Measurements from ENCODE around the gene PMPCA. TPM values are rescaled to one million over a fixed set of nuclear protein-coding genes. Genes with fewer than 3 reads are reported as not detected.

PMPCA gene
- polyA plus RNA-seq, 1 of the 3 experiments (the other 2 are of a cell fraction) = 125 TPM

DNA sequence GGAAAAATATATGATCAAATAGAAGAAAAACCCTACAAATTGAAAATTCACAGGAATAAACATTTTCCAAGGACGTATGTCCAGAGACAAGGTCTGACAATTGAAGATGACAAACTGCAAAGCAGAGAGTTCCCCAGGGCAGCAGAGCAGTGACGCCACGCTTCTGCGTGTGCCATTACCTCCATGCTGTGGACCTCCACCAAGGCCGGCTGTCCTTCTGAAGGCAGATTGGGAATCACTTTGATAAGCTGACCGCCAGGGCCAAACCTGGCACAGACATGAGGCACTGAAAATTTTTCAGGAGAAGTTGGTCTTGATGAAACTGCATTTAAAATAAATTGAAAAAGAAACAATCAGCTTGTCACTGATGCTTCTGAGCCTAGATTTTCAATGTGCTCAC lies 53.8 kb downstream of the PMPCA start:
- H3K4me2 ChIP-seq = no peak overlapping the region
- no peaks in the 10 kb centered on the region for H3K9me2 ChIP-seq
- H3K9me3 ChIP-seq = no peaks in the 10 kb centered on the region
- POLR2A ChIA-PET = no interaction called here
- no peaks in the 10 kb centered on the region for H3K27me3 ChIP-seq (ENCODE audit: insufficient read depth)
- H4K20me1 ChIP-seq (ENCODE audit: insufficient read depth) = peaks cover 18% of the 10 kb centered on the region
- DNase-seq = no peak
- 91% methylated on average over 6 of the region's 6 CpGs for WGBS (ENCODE audit: low lambda C conversion rate)
- no peaks in the 10 kb centered on the region for H3F3A ChIP-seq (replicated peaks; ENCODE audit: insufficient read depth)
- no peaks in the 10 kb centered on the region for H3K4me1 ChIP-seq (ENCODE audit: control insufficient read depth in 1 of 2, insufficient read depth in 2 of 2, low read depth in 1 of 2, low read length in 1 of 2)
- no peak overlapping the region for H2AFZ ChIP-seq (ENCODE audit: low read depth)
- no peak overlapping the region for H3K9ac ChIP-seq
- H3K27ac ChIP-seq (ENCODE audit: low read depth in 2 of 2, low read length in 1 of 2) = no peak overlapping the region
- peaks cover 51% of the 10 kb centered on the region for H3K79me2 ChIP-seq (ENCODE audit: insufficient read depth)
- peaks cover 53 to 83% of the 10 kb centered on the region in 2 experiments for H3K36me3 ChIP-seq (replicated peaks in 1 of 2; ENCODE audit: control insufficient read depth in 1 of 2, insufficient read depth in 2 of 2, low read length in 1 of 2)
- no peak overlapping the region for H3K4me3 ChIP-seq (ENCODE audit: low read depth in 2 of 2, low read length in 1 of 2)
- TF ChIP-seq, protein P1, sequence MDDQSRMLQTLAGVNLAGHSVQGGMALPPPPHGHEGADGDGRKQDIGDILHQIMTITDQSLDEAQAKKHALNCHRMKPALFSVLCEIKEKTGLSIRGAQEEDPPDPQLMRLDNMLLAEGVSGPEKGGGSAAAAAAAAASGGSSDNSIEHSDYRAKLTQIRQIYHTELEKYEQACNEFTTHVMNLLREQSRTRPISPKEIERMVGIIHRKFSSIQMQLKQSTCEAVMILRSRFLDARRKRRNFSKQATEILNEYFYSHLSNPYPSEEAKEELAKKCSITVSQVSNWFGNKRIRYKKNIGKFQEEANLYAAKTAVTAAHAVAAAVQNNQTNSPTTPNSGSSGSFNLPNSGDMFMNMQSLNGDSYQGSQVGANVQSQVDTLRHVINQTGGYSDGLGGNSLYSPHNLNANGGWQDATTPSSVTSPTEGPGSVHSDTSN (IDR thresholded peaks at IDR 0.05) = no peak
- TF ChIP-seq, protein P2, sequence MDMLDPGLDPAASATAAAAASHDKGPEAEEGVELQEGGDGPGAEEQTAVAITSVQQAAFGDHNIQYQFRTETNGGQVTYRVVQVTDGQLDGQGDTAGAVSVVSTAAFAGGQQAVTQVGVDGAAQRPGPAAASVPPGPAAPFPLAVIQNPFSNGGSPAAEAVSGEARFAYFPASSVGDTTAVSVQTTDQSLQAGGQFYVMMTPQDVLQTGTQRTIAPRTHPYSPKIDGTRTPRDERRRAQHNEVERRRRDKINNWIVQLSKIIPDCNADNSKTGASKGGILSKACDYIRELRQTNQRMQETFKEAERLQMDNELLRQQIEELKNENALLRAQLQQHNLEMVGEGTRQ (IDR thresholded peaks at IDR 0.05; ENCODE audit: borderline replicate concordance, low read depth, low read length) = no peak
- TF ChIP-seq CHD2 (IDR thresholded peaks at IDR 0.05; ENCODE audit: low read length, partially characterized antibody) = no peak
- TF ChIP-seq GATA2 (CRISPR knock-in tag; IDR thresholded peaks at IDR 0.05) = no peak
- no peak for TF ChIP-seq TEAD4 (IDR thresholded peaks at IDR 0.05; ENCODE audit: borderline replicate concordance, insufficient read depth)
- TF ChIP-seq NRF1 (IDR thresholded peaks at IDR 0.05; ENCODE audit: low read depth, low read length) = no peak
- TF ChIP-seq, protein P3, sequence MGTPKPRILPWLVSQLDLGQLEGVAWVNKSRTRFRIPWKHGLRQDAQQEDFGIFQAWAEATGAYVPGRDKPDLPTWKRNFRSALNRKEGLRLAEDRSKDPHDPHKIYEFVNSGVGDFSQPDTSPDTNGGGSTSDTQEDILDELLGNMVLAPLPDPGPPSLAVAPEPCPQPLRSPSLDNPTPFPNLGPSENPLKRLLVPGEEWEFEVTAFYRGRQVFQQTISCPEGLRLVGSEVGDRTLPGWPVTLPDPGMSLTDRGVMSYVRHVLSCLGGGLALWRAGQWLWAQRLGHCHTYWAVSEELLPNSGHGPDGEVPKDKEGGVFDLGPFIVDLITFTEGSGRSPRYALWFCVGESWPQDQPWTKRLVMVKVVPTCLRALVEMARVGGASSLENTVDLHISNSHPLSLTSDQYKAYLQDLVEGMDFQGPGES (IDR thresholded peaks at IDR 0.05; ENCODE audit: low read depth, low read length) = no peak
- TF ChIP-seq POLR2AphosphoS5 (IDR thresholded peaks at IDR 0.05; ENCODE audit: low read depth, low read length) = no peak
- no peak for TF ChIP-seq EZH2phosphoT487 (IDR thresholded peaks at IDR 0.05; ENCODE audit: borderline replicate concordance, low read depth)
- TF ChIP-seq RXRA (IDR thresholded peaks at IDR 0.05; ENCODE audit: borderline replicate concordance, low read depth) = no peak
- TF ChIP-seq RAD21 (IDR thresholded peaks at IDR 0.05; ENCODE audit: low read length) = no peak
- CTCF ChIA-PET = no interaction called here

DNA sequence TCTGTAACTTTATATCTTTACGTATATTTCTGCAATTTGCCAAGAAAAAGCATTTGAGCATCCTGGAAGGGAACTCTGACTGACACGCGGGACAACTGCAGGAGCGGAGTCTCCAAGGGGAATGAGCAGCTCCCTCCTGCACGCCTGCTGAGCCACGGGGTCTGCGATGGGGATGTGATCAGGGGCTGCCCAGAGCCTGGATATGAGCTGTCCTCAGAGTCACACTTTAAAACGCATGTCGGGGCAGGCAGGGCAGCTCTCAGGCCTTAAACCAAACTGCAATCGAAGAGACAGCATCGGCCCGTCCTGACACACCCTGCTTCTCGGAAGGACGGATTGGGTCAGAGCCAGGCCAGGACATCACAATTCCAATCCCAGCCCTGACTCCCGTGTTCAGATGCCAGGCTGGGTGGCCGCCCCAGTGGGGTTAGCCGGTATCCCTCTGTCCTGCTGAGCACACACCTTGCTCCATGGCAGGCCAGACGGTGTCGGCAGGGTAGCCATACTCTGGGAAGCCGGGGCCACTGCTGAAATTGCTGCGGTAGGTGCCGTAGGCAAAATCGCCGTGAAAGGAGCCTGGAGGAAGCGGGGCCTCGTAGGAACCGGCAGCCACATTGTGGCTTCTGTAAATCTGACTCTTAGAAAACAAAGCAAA lies 55.2 kb downstream of the PMPCA start:
- no peak overlapping the region for H2AFZ ChIP-seq (ENCODE audit: low read depth)
- CTCF ChIA-PET = interaction anchor here (1.6 kb wide), 1 partner anchor 15 kb away, joined by 3 read pairs; no protein-coding TSS in a partner anchor
- no peak overlapping the region for H3K4me3 ChIP-seq (ENCODE audit: low read depth in 2 of 2, low read length in 1 of 2)
- H3K79me2 ChIP-seq (ENCODE audit: insufficient read depth) = peaks cover 64% of the 10 kb centered on the region
- no peak overlapping the region for H3K4me2 ChIP-seq
- no peaks in the 10 kb centered on the region for H3K9me2 ChIP-seq
- peaks cover 45 to 87% of the 10 kb centered on the region in 2 experiments for H3K36me3 ChIP-seq (replicated peaks in 1 of 2; ENCODE audit: control insufficient read depth in 1 of 2, insufficient read depth in 2 of 2, low read length in 1 of 2)
- H3K9me3 ChIP-seq = no peaks in the 10 kb centered on the region
- peaks cover 31% of the 10 kb centered on the region for H4K20me1 ChIP-seq (ENCODE audit: insufficient read depth)
- POLR2A ChIA-PET = no interaction called here
- 98% methylated on average over 18 of the region's 27 CpGs for WGBS (ENCODE audit: low lambda C conversion rate)
- H3K9ac ChIP-seq = no peak overlapping the region
- no peaks in the 10 kb centered on the region for H3K27me3 ChIP-seq (ENCODE audit: insufficient read depth)
- DNase-seq = no peak
- no peaks in the 10 kb centered on the region for H3K4me1 ChIP-seq (ENCODE audit: control insufficient read depth in 1 of 2, insufficient read depth in 2 of 2, low read depth in 1 of 2, low read length in 1 of 2)
- no peak overlapping the region for H3K27ac ChIP-seq (ENCODE audit: low read depth in 2 of 2, low read length in 1 of 2)
- H3F3A ChIP-seq (replicated peaks; ENCODE audit: insufficient read depth) = no peaks in the 10 kb centered on the region
- TF ChIP-seq, protein P1 (IDR thresholded peaks at IDR 0.05) = no peak
- TF ChIP-seq, protein P4, sequence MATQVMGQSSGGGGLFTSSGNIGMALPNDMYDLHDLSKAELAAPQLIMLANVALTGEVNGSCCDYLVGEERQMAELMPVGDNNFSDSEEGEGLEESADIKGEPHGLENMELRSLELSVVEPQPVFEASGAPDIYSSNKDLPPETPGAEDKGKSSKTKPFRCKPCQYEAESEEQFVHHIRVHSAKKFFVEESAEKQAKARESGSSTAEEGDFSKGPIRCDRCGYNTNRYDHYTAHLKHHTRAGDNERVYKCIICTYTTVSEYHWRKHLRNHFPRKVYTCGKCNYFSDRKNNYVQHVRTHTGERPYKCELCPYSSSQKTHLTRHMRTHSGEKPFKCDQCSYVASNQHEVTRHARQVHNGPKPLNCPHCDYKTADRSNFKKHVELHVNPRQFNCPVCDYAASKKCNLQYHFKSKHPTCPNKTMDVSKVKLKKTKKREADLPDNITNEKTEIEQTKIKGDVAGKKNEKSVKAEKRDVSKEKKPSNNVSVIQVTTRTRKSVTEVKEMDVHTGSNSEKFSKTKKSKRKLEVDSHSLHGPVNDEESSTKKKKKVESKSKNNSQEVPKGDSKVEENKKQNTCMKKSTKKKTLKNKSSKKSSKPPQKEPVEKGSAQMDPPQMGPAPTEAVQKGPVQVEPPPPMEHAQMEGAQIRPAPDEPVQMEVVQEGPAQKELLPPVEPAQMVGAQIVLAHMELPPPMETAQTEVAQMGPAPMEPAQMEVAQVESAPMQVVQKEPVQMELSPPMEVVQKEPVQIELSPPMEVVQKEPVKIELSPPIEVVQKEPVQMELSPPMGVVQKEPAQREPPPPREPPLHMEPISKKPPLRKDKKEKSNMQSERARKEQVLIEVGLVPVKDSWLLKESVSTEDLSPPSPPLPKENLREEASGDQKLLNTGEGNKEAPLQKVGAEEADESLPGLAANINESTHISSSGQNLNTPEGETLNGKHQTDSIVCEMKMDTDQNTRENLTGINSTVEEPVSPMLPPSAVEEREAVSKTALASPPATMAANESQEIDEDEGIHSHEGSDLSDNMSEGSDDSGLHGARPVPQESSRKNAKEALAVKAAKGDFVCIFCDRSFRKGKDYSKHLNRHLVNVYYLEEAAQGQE (IDR thresholded peaks at IDR 0.05; ENCODE audit: low read depth, low read length) = no peak
- no peak for TF ChIP-seq CHD2 (IDR thresholded peaks at IDR 0.05; ENCODE audit: low read length, partially characterized antibody)
- TF ChIP-seq SIN3A (IDR thresholded peaks at IDR 0.05; ENCODE audit: borderline replicate concordance, low read depth, low read length) = no peak
- TF ChIP-seq, protein P5, sequence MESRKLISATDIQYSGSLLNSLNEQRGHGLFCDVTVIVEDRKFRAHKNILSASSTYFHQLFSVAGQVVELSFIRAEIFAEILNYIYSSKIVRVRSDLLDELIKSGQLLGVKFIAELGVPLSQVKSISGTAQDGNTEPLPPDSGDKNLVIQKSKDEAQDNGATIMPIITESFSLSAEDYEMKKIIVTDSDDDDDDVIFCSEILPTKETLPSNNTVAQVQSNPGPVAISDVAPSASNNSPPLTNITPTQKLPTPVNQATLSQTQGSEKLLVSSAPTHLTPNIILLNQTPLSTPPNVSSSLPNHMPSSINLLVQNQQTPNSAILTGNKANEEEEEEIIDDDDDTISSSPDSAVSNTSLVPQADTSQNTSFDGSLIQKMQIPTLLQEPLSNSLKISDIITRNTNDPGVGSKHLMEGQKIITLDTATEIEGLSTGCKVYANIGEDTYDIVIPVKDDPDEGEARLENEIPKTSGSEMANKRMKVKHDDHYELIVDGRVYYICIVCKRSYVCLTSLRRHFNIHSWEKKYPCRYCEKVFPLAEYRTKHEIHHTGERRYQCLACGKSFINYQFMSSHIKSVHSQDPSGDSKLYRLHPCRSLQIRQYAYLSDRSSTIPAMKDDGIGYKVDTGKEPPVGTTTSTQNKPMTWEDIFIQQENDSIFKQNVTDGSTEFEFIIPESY (IDR thresholded peaks at IDR 0.05; ENCODE audit: borderline replicate concordance, low read depth) = no peak
- no peak for TF ChIP-seq YY1 (IDR thresholded peaks at IDR 0.05; ENCODE audit: low read depth)
- TF ChIP-seq FOXM1 (IDR thresholded peaks at IDR 0.05; ENCODE audit: low read depth) = no peak

Measured in SK-N-SH (cell line).